ENCODE data around the gene FXYD5. TPM values are rescaled to one million over a fixed set of nuclear protein-coding genes. Genes with fewer than 3 reads are reported as not detected.
"Not testable (repeated sequence)": the region's sequence is repeated elsewhere in the genome, so short reads cannot be mapped to it uniquely, and the experiment has no call there.

Gene FXYD5
- total and polyA plus RNA-seq, 12 donors, result 13.9 to 67.4 (median 19.3) TPM

DNA sequence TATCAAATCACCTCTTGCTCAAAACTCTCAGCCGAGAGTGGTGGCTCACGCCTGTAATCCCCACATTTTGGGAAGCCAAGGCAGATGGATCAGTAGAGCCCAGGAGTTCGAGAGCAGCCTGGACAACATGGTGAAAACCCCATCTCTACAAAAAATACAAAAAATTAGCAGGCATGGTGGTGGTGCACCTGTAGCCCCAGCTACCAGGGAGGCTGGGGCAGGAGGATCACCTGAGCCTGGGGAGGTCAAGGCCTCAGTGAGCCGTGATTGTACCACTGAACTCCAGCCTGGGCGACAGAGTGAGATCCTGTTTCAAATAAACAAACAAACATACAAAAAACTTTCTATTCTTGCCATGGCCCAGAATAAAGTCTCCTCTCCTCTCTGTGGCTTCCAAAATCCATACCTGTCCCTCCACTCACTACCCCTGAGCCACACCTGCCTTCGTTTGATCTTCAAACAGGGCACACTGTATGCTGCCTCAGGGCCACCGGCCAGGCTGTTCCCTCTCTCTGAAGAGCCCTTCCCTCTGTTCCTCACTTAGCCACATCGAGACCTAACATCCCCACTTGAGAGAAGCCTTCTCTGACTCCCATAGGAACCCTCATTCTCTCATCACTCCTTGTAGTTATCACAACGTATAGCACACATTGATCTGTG, 26.0 kb upstream of the FXYD5 start:
- Histone ChIP-seq H3K4me1 (peaks cover 2 to 30% (median 18%) of the 10 kb centered on the region in 9 donors), H3K27ac (no peak overlapping the region), H3K4me3 (no peak overlapping the region), H3K36me3 (no peaks in the 10 kb centered on the region), H3K27me3 (no peaks in the 10 kb centered on the region), H3K9me3 (no peaks in the 10 kb centered on the region)
- DNase-seq (no peak), ATAC-seq (no peak)
- intact Hi-C loops (cut with DNase I), result no loop called here
- TF ChIP-seq, protein P1, sequence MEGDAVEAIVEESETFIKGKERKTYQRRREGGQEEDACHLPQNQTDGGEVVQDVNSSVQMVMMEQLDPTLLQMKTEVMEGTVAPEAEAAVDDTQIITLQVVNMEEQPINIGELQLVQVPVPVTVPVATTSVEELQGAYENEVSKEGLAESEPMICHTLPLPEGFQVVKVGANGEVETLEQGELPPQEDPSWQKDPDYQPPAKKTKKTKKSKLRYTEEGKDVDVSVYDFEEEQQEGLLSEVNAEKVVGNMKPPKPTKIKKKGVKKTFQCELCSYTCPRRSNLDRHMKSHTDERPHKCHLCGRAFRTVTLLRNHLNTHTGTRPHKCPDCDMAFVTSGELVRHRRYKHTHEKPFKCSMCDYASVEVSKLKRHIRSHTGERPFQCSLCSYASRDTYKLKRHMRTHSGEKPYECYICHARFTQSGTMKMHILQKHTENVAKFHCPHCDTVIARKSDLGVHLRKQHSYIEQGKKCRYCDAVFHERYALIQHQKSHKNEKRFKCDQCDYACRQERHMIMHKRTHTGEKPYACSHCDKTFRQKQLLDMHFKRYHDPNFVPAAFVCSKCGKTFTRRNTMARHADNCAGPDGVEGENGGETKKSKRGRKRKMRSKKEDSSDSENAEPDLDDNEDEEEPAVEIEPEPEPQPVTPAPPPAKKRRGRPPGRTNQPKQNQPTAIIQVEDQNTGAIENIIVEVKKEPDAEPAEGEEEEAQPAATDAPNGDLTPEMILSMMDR (IDR thresholded peaks at IDR 0.05), result no peak
- 91% methylated on average over 9 of the region's 9 CpGs for WGBS, 2 donors

DNA sequence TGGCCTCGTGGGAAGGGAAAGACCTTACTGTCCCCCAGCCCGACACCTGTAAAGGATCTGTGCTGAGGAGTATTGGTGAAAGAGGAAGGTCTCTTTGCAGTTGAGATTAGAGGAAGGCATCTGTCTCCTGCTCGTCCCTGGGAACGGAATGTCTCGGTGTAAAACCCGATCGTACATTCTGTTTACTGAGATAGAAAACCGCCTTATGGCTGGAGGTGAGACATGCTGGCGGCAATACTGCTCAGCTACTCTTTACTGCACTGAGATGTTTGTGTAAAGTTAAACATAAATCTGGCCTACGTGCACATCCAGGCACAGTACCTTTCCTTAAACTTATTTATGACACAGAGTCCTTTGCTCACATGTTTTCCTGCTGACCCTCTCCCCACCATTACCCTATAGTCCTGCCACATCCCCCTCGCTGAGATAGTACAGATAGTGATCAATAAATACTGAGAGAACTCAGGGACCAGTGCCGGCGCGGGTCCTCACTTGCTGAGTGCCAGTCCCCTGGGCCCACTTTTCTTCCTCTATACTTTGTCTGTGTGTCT, 24.7 kb upstream of the FXYD5 start:
- H3K27me3 ChIP-seq, H3K36me3 ChIP-seq, H3K4me3 ChIP-seq, H3K9me3 ChIP-seq, DNase-seq, ATAC-seq: not testable (repeated sequence)
- intact Hi-C loops (cut with DNase I), result loop anchor here in 2 of 10 donors (5.0 to 10.0 kb wide), 2 partner anchors 62 to 65 kb away; no protein-coding TSS in a partner anchor
- peaks cover 0 to 26% (median 8%) of the 10 kb centered on the region in 9 donors for H3K4me1 ChIP-seq
- 60 to 65% methylated on average over 14 of the region's 14 CpGs for WGBS, 2 donors
- H3K27ac ChIP-seq, result peak overlapping the region in 1 of 10 donors; percentile 50

DNA sequence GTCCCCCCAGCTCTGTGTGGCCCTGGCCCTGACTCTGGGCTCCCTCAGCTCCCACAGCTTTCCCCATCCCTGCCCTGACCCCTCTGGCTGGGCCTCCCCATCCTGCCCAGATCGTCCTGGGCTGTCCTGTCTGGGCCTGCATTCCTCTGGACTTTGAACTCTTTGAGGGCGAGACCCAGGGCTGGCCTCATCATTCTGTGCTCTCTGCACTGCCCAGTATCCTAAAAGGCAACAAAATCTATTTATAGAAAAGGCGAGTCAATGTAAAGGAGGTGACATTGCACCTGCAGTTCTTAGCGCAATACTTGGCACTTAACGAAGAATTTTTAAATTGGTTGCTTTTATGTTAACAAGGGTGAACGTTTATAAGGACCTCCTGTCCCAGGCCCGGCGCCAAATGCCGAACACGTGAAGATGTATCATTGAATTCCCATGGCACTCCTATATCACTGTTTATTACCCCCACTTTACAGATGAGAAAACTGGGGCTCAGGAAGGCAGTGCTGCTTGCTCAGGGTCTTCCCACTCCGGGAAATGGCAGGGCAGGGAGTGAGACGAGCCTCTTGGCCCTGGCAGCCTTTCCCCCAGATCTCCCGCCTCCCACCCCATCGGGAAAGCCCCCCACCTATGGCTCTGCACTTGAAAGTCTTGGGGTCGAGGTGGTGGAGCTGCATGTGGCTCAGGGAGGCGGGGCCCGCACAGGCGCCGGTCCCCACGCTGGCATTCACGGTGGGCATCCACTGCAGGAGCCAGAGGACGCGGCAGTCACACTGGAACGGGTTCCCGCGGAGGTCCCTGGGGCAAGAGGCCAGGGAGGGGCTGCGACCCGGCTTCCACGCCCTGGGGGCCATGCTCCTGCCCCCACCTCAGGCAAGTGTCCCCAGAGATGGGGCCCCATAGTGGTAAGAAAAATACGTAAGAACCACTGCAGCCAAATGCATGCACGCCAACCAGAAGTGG, 23.5 kb upstream of the FXYD5 start:
- TF ChIP-seq, protein P1 (IDR thresholded peaks at IDR 0.05), result no peak
- Histone ChIP-seq H3K27me3 (no peaks in the 10 kb centered on the region), H3K4me3 (no peak overlapping the region), H3K27ac (no peak overlapping the region), H3K36me3 (no peaks in the 10 kb centered on the region), H3K9me3 (no peaks in the 10 kb centered on the region), H3K4me1 (peaks cover 0 to 24% (median 10%) of the 10 kb centered on the region in 9 donors)
- no peak for ATAC-seq
- DNase-seq, result no peak
- intact Hi-C loops (cut with DNase I), result loop anchor here in 2 of 10 donors (5.0 to 10.0 kb wide), 2 partner anchors 64 to 66 kb away; no protein-coding TSS in a partner anchor
- WGBS, 2 donors, result 82 to 83% methylated on average over 31 of the region's 31 CpGs

DNA sequence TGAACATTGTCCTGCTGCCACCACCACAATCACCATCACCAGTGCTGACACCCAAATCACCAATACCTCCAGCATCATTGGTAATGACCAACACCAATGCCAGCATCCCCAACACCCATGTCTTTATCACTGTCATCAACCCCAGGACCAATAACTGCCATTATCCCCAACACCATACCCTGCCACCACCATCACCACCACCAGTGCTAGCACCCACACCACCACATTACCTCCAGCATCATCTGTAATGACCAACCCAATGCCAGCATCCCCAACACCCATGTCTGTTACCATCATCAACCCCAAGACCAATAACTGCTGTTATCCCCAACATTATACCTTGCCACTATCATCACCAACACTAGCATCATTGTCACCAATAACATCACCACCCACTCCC, 22.3 kb upstream of the FXYD5 start:
- H3K4me3 ChIP-seq, result no peak overlapping the region
- DNase-seq, result no peak
- no peaks in the 10 kb centered on the region for H3K9me3 ChIP-seq
- no peaks in the 10 kb centered on the region for H3K36me3 ChIP-seq
- H3K27ac ChIP-seq, result no peak overlapping the region
- intact Hi-C loops (cut with DNase I), result loop anchor here in 2 of 10 donors (5.0 to 10.0 kb wide), 2 partner anchors 65 to 67 kb away; no protein-coding TSS in a partner anchor
- H3K27me3 ChIP-seq, result no peaks in the 10 kb centered on the region
- H3K4me1 ChIP-seq, result peaks cover 0 to 22% (median 10%) of the 10 kb centered on the region in 9 donors
- ATAC-seq, result no peak
- TF ChIP-seq, protein P1 (IDR thresholded peaks at IDR 0.05), result no peak
